T-cell (primary cell): ENCODE results near the gene RCAN3. TPM values are rescaled to one million over a fixed set of nuclear protein-coding genes. Genes with fewer than 3 reads are reported as not detected.
"Not testable (repeated sequence)": the region's sequence is repeated elsewhere in the genome, so short reads cannot be mapped to it uniquely, and the experiment has no call there.

ENCODE experiments used
- ATAC-seq, 4 experiments: fragments of 200-7000 bp in 3 of 4; fragments of 150-1000 bp in 1 of 4; cut with Tn5 transposase; replicated peaks in 1 of 4; 1 replicate in 3 of 4; 2 replicates in 1 of 4; pipeline ENCODE4 v1.10.0; 2021; ENCODE audit warnings: moderate library complexity in 3 of 4, mild to moderate bottlenecking in 2 of 4, moderate number of reproducible peaks in 1 of 4
- CTCF ChIA-PET, 2 donors: fragments of 300-600 bp; sonication (Branson Sonifier 250); formaldehyde crosslinking; loops; one replicate each; lab custom pipeline; 2022; ENCODE audit warnings: antibody characterized with exemption in 2 of 2; lab: Charles Lee
- POLR2A ChIA-PET, 2 donors: fragments of 300-600 bp; sonication (Branson Sonifier 250); formaldehyde crosslinking; loops; one replicate each; lab custom pipeline; 2022; ENCODE audit warnings: antibody characterized with exemption in 2 of 2; lab: Charles Lee
- DNase-seq, 35 experiments: peaks; one replicate each; pipeline versions ENCODE4 v3.0.0 to v3.0.0-alpha.2; 2013 to 2023
- H3K27ac ChIP-seq: one replicate; pipeline ENCODE4 v1.5.1; 2013; ENCODE audit warnings: low read length
- H3K27me3 ChIP-seq, 2 experiments: replicated peaks in 1 of 2; 1 replicate in 1 of 2; 2 replicates in 1 of 2; pipeline versions ENCODE4 v1.6.1 to v1.7.0; 2013; ENCODE audit warnings: low read length in 1 of 2, mixed read lengths in 1 of 2; ENCODE audit not compliant: control insufficient read depth in 2 of 2, insufficient read depth in 2 of 2; ENCODE audit errors: extremely low read depth in 1 of 2
- H3K36me3 ChIP-seq, 2 donors: 1 replicate in 1 of 2; 2 replicates in 1 of 2; pipeline versions ENCODE4 v1.6.1 to v1.7.0; 2013; ENCODE audit warnings: low read length in 1 of 2; ENCODE audit not compliant: control insufficient read depth in 2 of 2, insufficient read depth in 1 of 2; ENCODE audit errors: extremely low read depth in 1 of 2
- H3K4me1 ChIP-seq, 2 experiments: 1 replicate in 1 of 2; 2 replicates in 1 of 2; pipeline versions ENCODE4 v1.6.1 to v1.7.0; 2013; ENCODE audit warnings: low read length in 2 of 2, mixed read lengths in 1 of 2; ENCODE audit not compliant: insufficient read depth in 2 of 2, control insufficient read depth in 1 of 2; ENCODE audit errors: extremely low read depth in 1 of 2
- H3K4me3 ChIP-seq, 2 donors: 1 replicate in 1 of 2; 2 replicates in 1 of 2; pipeline versions ENCODE4 v1.5.1 to v1.7.0; 2013; ENCODE audit warnings: mild to moderate bottlenecking in 2 of 2, low read length in 1 of 2, moderate library complexity in 1 of 2; ENCODE audit not compliant: control insufficient read depth in 1 of 2; ENCODE audit errors: extremely low read depth in 1 of 2
- H3K9me3 ChIP-seq: 2 replicates; pipeline ENCODE4 v1.7.0; 2013
- H3K27ac Mint-ChIP-seq, 2 donors: one replicate each; pipeline ENCODE4 v1.8.0; 2020 to 2021; ENCODE audit warnings: mild to moderate bottlenecking in 2 of 2, mixed read lengths in 2 of 2
- H3K27me3 Mint-ChIP-seq, 2 donors: one replicate each; pipeline ENCODE4 v1.8.0; 2021 to 2022; ENCODE audit warnings: mixed read lengths in 2 of 2
- H3K36me3 Mint-ChIP-seq: one replicate; pipeline ENCODE4 v1.8.0; 2021; ENCODE audit warnings: mixed read lengths
- H3K4me1 Mint-ChIP-seq, 3 donors: one replicate each; pipeline ENCODE4 v1.8.0; 2020 to 2022; ENCODE audit warnings: mixed read lengths in 3 of 3, mild to moderate bottlenecking in 1 of 3
- H3K4me3 Mint-ChIP-seq, 3 donors: one replicate each; pipeline ENCODE4 v1.8.0; 2020 to 2022; ENCODE audit warnings: mild to moderate bottlenecking in 3 of 3, mixed read lengths in 3 of 3, moderate library complexity in 3 of 3
- H3K9me3 Mint-ChIP-seq, 3 donors: one replicate each; pipeline ENCODE4 v1.8.0; 2020 to 2022; ENCODE audit warnings: mixed read lengths in 3 of 3
- WGBS: methylation state at CpG from one replicate; pipeline ENCODE4 v1.1.5; 2013; ENCODE audit warnings: missing lambda C conversion rate; ENCODE audit not compliant: insufficient coverage; 5-methylcytosine and 5-hydroxymethylcytosine counted together
- total RNA-seq, 35 experiments: library from RNA in 6 of 35; stranded (reverse) in 6 of 35; fragments of 120-200 nt in 1 of 35; gene quantifications; one replicate each; pipeline versions ENCODE4 v1.2.1 to v1.2.4 and lab custom pipeline; 2013 to 2026

Gene RCAN3
- total RNA-seq, 5 donors from 2014 or later (not counting 1 experiment from before 2014, with no cell fraction given), result 149 to 202 (median 186) TPM

GRCh38 chr1:24545662-24546061, 43.0 kb downstream of the RCAN3 start:
- POLR2A ChIA-PET, result no interaction called here
- no peak overlapping the region for H3K27ac ChIP-seq
- no peak overlapping the region for H3K4me3 Mint-ChIP-seq
- ATAC-seq (no peak), DNase-seq (no peak)
- CTCF ChIA-PET, result interaction anchor here (0.6 to 1.2 kb wide), 4 partner anchors 9 to 677 kb away, joined by 3 to 4 read pairs (median 4); partner anchors contain the start of gene NIPAL3 (in 1 of the 2)
- H3K4me1 ChIP-seq, result peaks cover 2 to 8% of the 10 kb centered on the region in 2 experiments
- H3K27me3 Mint-ChIP-seq, result no peaks in the 10 kb centered on the region
- H3K36me3 Mint-ChIP-seq, result peaks cover 2% of the 10 kb centered on the region
- no peak overlapping the region for H3K4me3 ChIP-seq
- H3K4me1 Mint-ChIP-seq, result peaks cover 43 to 44% (median 44%) of the 10 kb centered on the region in 3 donors
- H3K9me3 ChIP-seq, result no peaks in the 10 kb centered on the region
- H3K9me3 Mint-ChIP-seq, result no peaks in the 10 kb centered on the region
- WGBS, result no CpG with 5 or more reads among the region's 1 CpG
- peak overlapping the region; percentile 68 to 74 for H3K27ac Mint-ChIP-seq
- H3K27me3 ChIP-seq, result no peaks in the 10 kb centered on the region
- no peaks in the 10 kb centered on the region for H3K36me3 ChIP-seq

- no peak for DNase-seq
- peak overlapping the region in 1 of 2 donors; percentile 24 for H3K27ac Mint-ChIP-seq
- H3K4me1 ChIP-seq, result no peaks in the 10 kb centered on the region
- no peaks in the 10 kb centered on the region for H3K36me3 Mint-ChIP-seq
- ChIA-PET CTCF (interaction anchor here (0.5 to 1.4 kb wide), 3 partner anchors 152 to 662 kb away, joined by 3 to 5 read pairs (median 4); no protein-coding TSS in a partner anchor), POLR2A (no interaction called here)
- H3K9me3 ChIP-seq, result no peaks in the 10 kb centered on the region
- H3K27me3 Mint-ChIP-seq, result no peaks in the 10 kb centered on the region
- H3K4me3 ChIP-seq, result no peak overlapping the region
- no peaks in the 10 kb centered on the region for H3K27me3 ChIP-seq
- no peak overlapping the region for H3K4me3 Mint-ChIP-seq
- H3K4me1 Mint-ChIP-seq, result peaks cover 28 to 35% (median 30%) of the 10 kb centered on the region in 3 donors
- ATAC-seq, result no peak
- no peaks in the 10 kb centered on the region for H3K9me3 Mint-ChIP-seq
- no CpG with 5 or more reads among the region's 5 CpGs for WGBS
- no peak overlapping the region for H3K27ac ChIP-seq
- no peaks in the 10 kb centered on the region for H3K36me3 ChIP-seq
Measured at GRCh38 chr1:24547195-24547594, 44.6 kb downstream of the RCAN3 start.

GRCh38 chr1:24548070-24548469, 45.4 kb downstream of the RCAN3 start:
- no peak overlapping the region for H3K27ac Mint-ChIP-seq

GRCh38 chr1:24549210-24549609, 46.6 kb downstream of the RCAN3 start:
- peaks cover 18 to 32% (median 20%) of the 10 kb centered on the region in 3 donors for H3K4me1 Mint-ChIP-seq
- H3K4me3 Mint-ChIP-seq, H3K4me1 ChIP-seq, H3K36me3 ChIP-seq, H3K36me3 Mint-ChIP-seq, H3K27ac Mint-ChIP-seq, H3K9me3 Mint-ChIP-seq, POLR2A ChIA-PET, H3K27ac ChIP-seq, H3K9me3 ChIP-seq, ATAC-seq, H3K27me3 ChIP-seq, CTCF ChIA-PET, H3K27me3 Mint-ChIP-seq, H3K4me3 ChIP-seq, DNase-seq: not testable (repeated sequence)
- 100% methylated on average over 1 of the region's 5 CpGs for WGBS

More at GRCh38 chr1:24548070-24548469, 45.4 kb downstream of the RCAN3 start:
- peaks cover 20 to 33% (median 22%) of the 10 kb centered on the region in 3 donors for H3K4me1 Mint-ChIP-seq
- Histone ChIP-seq H3K9me3 (no peaks in the 10 kb centered on the region), H3K36me3 (no peaks in the 10 kb centered on the region), H3K4me1 (no peaks in the 10 kb centered on the region), H3K4me3 (no peak overlapping the region), H3K27ac (no peak overlapping the region), H3K27me3 (no peaks in the 10 kb centered on the region)
- ATAC-seq (no peak), DNase-seq (no peak)
- ChIA-PET CTCF (interaction anchor here (0.7 to 1.4 kb wide), 5 partner anchors 10 to 349 kb away, joined by 3 to 8 read pairs (median 5); no protein-coding TSS in a partner anchor), POLR2A (interaction anchor here (0.6 to 0.7 kb wide), 2 partner anchors 17 to 33 kb away, joined by 3 to 8 read pairs; no protein-coding TSS in a partner anchor)
- WGBS, result no CpG with 5 or more reads among the region's 3 CpGs
- no peaks in the 10 kb centered on the region for H3K9me3 Mint-ChIP-seq
- no peak overlapping the region for H3K4me3 Mint-ChIP-seq
- no peaks in the 10 kb centered on the region for H3K27me3 Mint-ChIP-seq
- H3K36me3 Mint-ChIP-seq, result no peaks in the 10 kb centered on the region

- Histone ChIP-seq H3K9me3 (no peaks in the 10 kb centered on the region), H3K36me3 (no peaks in the 10 kb centered on the region), H3K4me1 (peaks cover 0 to 12% of the 10 kb centered on the region in 2 experiments), H3K27me3 (peaks cover 0 to 20% of the 10 kb centered on the region in 2 experiments), H3K4me3 (no peak overlapping the region), H3K27ac (no peak overlapping the region)
- POLR2A ChIA-PET, result no interaction called here
- DNase-seq (no peak), ATAC-seq (no peak)
- 79% methylated on average over 5 of the region's 13 CpGs for WGBS
- Mint-ChIP-seq H3K27me3 (peaks cover 0 to 4% of the 10 kb centered on the region in 2 donors), H3K9me3 (no peaks in the 10 kb centered on the region), H3K27ac (no peak overlapping the region), H3K4me3 (no peak overlapping the region), H3K36me3 (no peaks in the 10 kb centered on the region), H3K4me1 (peaks cover 10 to 19% (median 11%) of the 10 kb centered on the region in 3 donors)
- CTCF ChIA-PET, result no interaction called here
Measured at GRCh38 chr1:24551290-24551959, 48.8 kb downstream of the RCAN3 start.

- Mint-ChIP-seq H3K27me3 (peaks cover 0 to 10% of the 10 kb centered on the region in 2 donors), H3K4me1 (peaks cover 16 to 19% (median 17%) of the 10 kb centered on the region in 3 donors), H3K9me3 (no peaks in the 10 kb centered on the region), H3K27ac (no peak overlapping the region), H3K4me3 (no peak overlapping the region), H3K36me3 (no peaks in the 10 kb centered on the region)
- H3K27me3 ChIP-seq, result peaks cover 0 to 27% of the 10 kb centered on the region in 2 experiments
- H3K4me3 ChIP-seq, result no peak overlapping the region
- no peaks in the 10 kb centered on the region for H3K9me3 ChIP-seq
- no peak overlapping the region for H3K27ac ChIP-seq
- DNase-seq (no peak), ATAC-seq (no peak)
- ChIA-PET CTCF (no interaction called here), POLR2A (no interaction called here)
- 94% methylated on average over 9 of the region's 10 CpGs for WGBS
- no peaks in the 10 kb centered on the region for H3K36me3 ChIP-seq
- peaks cover 0 to 15% of the 10 kb centered on the region in 2 experiments for H3K4me1 ChIP-seq
Measured at GRCh38 chr1:24551960-24552571, 49.4 kb downstream of the RCAN3 start.
